H1 (cell line): ENCODE measurements around the gene ZNF470. TPM values are rescaled to one million over a fixed set of nuclear protein-coding genes. Genes with fewer than 3 reads are reported as not detected.

ENCODE experiments used
- CTCF ChIA-PET: fragments of 300-600 bp; sonication (Branson Sonifier 250); formaldehyde crosslinking; loops from one replicate; lab custom pipeline; 2021; ENCODE audit not compliant: partially characterized antibody; lab: Charles Lee
- POLR2A ChIA-PET: fragments of 300-600 bp; sonication (Branson Sonifier 250); formaldehyde crosslinking; loops from one replicate; lab custom pipeline; 2021; ENCODE audit warnings: inconsistent platforms; ENCODE audit not compliant: partially characterized antibody; lab: Charles Lee
- DNase-seq, 2 experiments: peaks; one replicate each; pipeline versions ENCODE4 v3.0.0 to v3.0.0-alpha.2; 2010 to 2022; ENCODE audit warnings: low spot score in 2 of 2, low read depth in 1 of 2, mixed read lengths in 1 of 2
- FAIRE-seq: peaks from 2 replicates; lab custom pipeline; 2011; peaks lifted over from hg19 to GRCh38; lab: Jason Lieb, UNC
- H2AFZ ChIP-seq: 2 replicates; pipeline ENCODE4 v1.8.1; 2012; ENCODE audit warnings: low read length, inconsistent platforms
- H2AK5ac ChIP-seq: 2 replicates; pipeline ENCODE4 v1.6.1; 2013; ENCODE audit warnings: low read depth, low read length
- H2BK120ac ChIP-seq: replicated peaks from 2 replicates; pipeline ENCODE3; 2013; ENCODE audit warnings: low read depth, low read length, inconsistent platforms
- H2BK12ac ChIP-seq: 2 replicates; pipeline ENCODE4 v1.6.1; 2013; ENCODE audit warnings: low read depth, low read length
- H2BK15ac ChIP-seq: 2 replicates; pipeline ENCODE4 v1.6.1; 2013; ENCODE audit warnings: low read length
- H2BK20ac ChIP-seq: 2 replicates; pipeline ENCODE4 v1.6.1; 2013; ENCODE audit warnings: low read length
- H2BK5ac ChIP-seq: 2 replicates; pipeline ENCODE4 v1.6.1; 2013; ENCODE audit warnings: low read depth, low read length
- H3K14ac ChIP-seq: 2 replicates; pipeline ENCODE4 v1.6.1; 2013; ENCODE audit warnings: inconsistent platforms; ENCODE audit not compliant: insufficient read length
- H3K18ac ChIP-seq: 2 replicates; pipeline ENCODE4 v1.6.1; 2013; ENCODE audit warnings: low read length; ENCODE audit errors: extremely low read depth
- H3K23ac ChIP-seq: 2 replicates; pipeline ENCODE4 v1.6.1; 2013; ENCODE audit warnings: inconsistent platforms; ENCODE audit not compliant: insufficient read length
- H3K23me2 ChIP-seq: 2 replicates; pipeline ENCODE4 v1.6.1; 2013; ENCODE audit warnings: low read depth, low read length
- H3K27ac ChIP-seq: 2 replicates; pipeline ENCODE4 v1.6.1; 2011; ENCODE audit warnings: low read depth, low read length, inconsistent platforms
- H3K27me3 ChIP-seq, 4 experiments: replicated peaks in 1 of 4; 1 replicate in 1 of 4; 2 replicates in 3 of 4; pipeline versions ENCODE4 v1.6.1 to v1.8.1; 2011 to 2013; ENCODE audit warnings: low read length in 3 of 4, mild to moderate bottlenecking in 3 of 4, inconsistent platforms in 2 of 4, mixed read lengths in 2 of 4, moderate library complexity in 1 of 4; ENCODE audit not compliant: control insufficient read depth in 3 of 4, insufficient read depth in 3 of 4; ENCODE audit errors: extremely low read depth in 1 of 4
- H3K36me3 ChIP-seq, 4 experiments: 2 replicates each; pipeline versions ENCODE4 v1.6.1 to v1.8.1; 2011 to 2013; ENCODE audit warnings: mild to moderate bottlenecking in 4 of 4, low read length in 3 of 4, moderate library complexity in 2 of 4, control low read depth in 1 of 4, inconsistent platforms in 1 of 4; ENCODE audit not compliant: insufficient read depth in 4 of 4, control insufficient read depth in 2 of 4
- H3K4ac ChIP-seq: replicated peaks from 2 replicates; pipeline ENCODE3; 2013; ENCODE audit warnings: low read length, low read depth, mixed read lengths, inconsistent platforms; ENCODE audit not compliant: insufficient read length
- H3K4me1 ChIP-seq, 4 experiments: replicated peaks in 1 of 4; 1 replicate in 1 of 4; 2 replicates in 3 of 4; pipeline versions ENCODE4 v1.6.1 to v1.8.1; 2011 to 2013; ENCODE audit warnings: low read length in 3 of 4, inconsistent platforms in 2 of 4, mixed read lengths in 1 of 4; ENCODE audit not compliant: insufficient read depth in 4 of 4, control insufficient read depth in 3 of 4
- H3K4me2 ChIP-seq, 2 experiments: 2 replicates each; pipeline versions ENCODE4 v1.6.1 to v1.8.1; 2011 to 2013; ENCODE audit warnings: low read depth in 2 of 2, low read length in 2 of 2, control low read depth in 1 of 2, inconsistent platforms in 1 of 2, mild to moderate bottlenecking in 1 of 2; ENCODE audit not compliant: insufficient read depth in 1 of 2
- H3K4me3 ChIP-seq, 4 experiments: fragments of 200-600, 300-600 bp in 1 of 4; sonication (generic), shearing (Covaris generic), sonication (Bioruptor Twin) in 1 of 4; 2 replicates each; pipeline versions ENCODE4 v1.5.1 to v1.8.1; 2011 to 2016; ENCODE audit warnings: low read length in 4 of 4, low read depth in 3 of 4, control low read depth in 2 of 4, inconsistent platforms in 2 of 4, mild to moderate bottlenecking in 2 of 4, mixed read lengths in 1 of 4, moderate library complexity in 1 of 4; ENCODE audit not compliant: insufficient read depth in 2 of 4; ENCODE audit errors: extremely low read depth in 1 of 4
- H3K56ac ChIP-seq: replicated peaks from 2 replicates; pipeline ENCODE3; 2013; ENCODE audit warnings: low read depth, mild to moderate bottlenecking, mixed read lengths, low read length, inconsistent platforms; ENCODE audit not compliant: insufficient read length
- H3K79me1 ChIP-seq: 2 replicates; pipeline ENCODE4 v1.6.1; 2013; ENCODE audit warnings: low read depth, low read length, control low read depth
- H3K79me2 ChIP-seq, 2 experiments: 2 replicates each; pipeline versions ENCODE4 v1.6.1 to v1.8.1; 2012 to 2013; ENCODE audit warnings: low read length in 2 of 2, mild to moderate bottlenecking in 2 of 2, inconsistent platforms in 1 of 2; ENCODE audit not compliant: insufficient read depth in 2 of 2, control insufficient read depth in 1 of 2
- H3K9ac ChIP-seq, 4 experiments: replicated peaks in 1 of 4; 1 replicate in 1 of 4; 2 replicates in 3 of 4; pipeline versions ENCODE4 v1.6.1 to v1.8.1; 2011 to 2013; ENCODE audit warnings: low read depth in 3 of 4, low read length in 3 of 4, control low read depth in 2 of 4, mild to moderate bottlenecking in 2 of 4, moderate library complexity in 2 of 4, inconsistent platforms in 1 of 4; ENCODE audit errors: extremely low read depth in 1 of 4
- H3K9me3 ChIP-seq, 2 experiments: 2 replicates each; pipeline versions ENCODE4 v1.6.1 to v1.8.1; 2012 to 2013; ENCODE audit warnings: mild to moderate bottlenecking in 2 of 2, moderate library complexity in 2 of 2, control low read depth in 1 of 2, inconsistent platforms in 1 of 2, low read depth in 1 of 2, low read length in 1 of 2, mixed read lengths in 1 of 2; ENCODE audit not compliant: insufficient read depth in 2 of 2
- H4K20me1 ChIP-seq, 2 experiments: replicated peaks in 1 of 2; 2 replicates each; pipeline versions ENCODE3 to v1.8.1; 2011 to 2013; ENCODE audit warnings: inconsistent platforms in 2 of 2, low read length in 2 of 2, mild to moderate bottlenecking in 1 of 2; ENCODE audit not compliant: insufficient read depth in 2 of 2, control insufficient read depth in 1 of 2
- H4K5ac ChIP-seq: 2 replicates; pipeline ENCODE4 v1.6.1; 2013; ENCODE audit warnings: low read length, low read depth, mixed read lengths, inconsistent platforms; ENCODE audit not compliant: insufficient read length
- H4K8ac ChIP-seq: 2 replicates; pipeline ENCODE4 v1.8.0; 2013; ENCODE audit warnings: mild to moderate bottlenecking, moderate library complexity, low read length, inconsistent platforms; ENCODE audit not compliant: insufficient read depth; ENCODE audit errors: extremely low read depth
- H4K91ac ChIP-seq: replicated peaks from 2 replicates; pipeline ENCODE3; 2013; ENCODE audit warnings: low read length, mixed read lengths, inconsistent platforms; ENCODE audit not compliant: insufficient read length
- ATF2 ChIP-seq: IDR thresholded peaks from 2 replicates; pipeline ENCODE4 v1.6.1; 2012; ENCODE audit warnings: low read length, inconsistent platforms
- ATF3 ChIP-seq: IDR thresholded peaks from 2 replicates; pipeline ENCODE4 v1.6.1; 2011; ENCODE audit warnings: low read depth, mild to moderate bottlenecking, low read length; ENCODE audit not compliant: insufficient read depth
- EP300 ChIP-seq, 2 experiments: IDR thresholded peaks; 1 replicate in 1 of 2; 2 replicates in 1 of 2; pipeline ENCODE4 v1.6.1; 2011 to 2012; ENCODE audit warnings: low read depth in 2 of 2, low read length in 2 of 2, mild to moderate bottlenecking in 2 of 2, borderline replicate concordance in 1 of 2, inconsistent platforms in 1 of 2, moderate library complexity in 1 of 2
- RXRA ChIP-seq: IDR thresholded peaks from 2 replicates; pipeline ENCODE4 v1.6.1; 2011; ENCODE audit warnings: low read depth, mild to moderate bottlenecking, low read length, moderate library complexity; ENCODE audit not compliant: insufficient read depth
- SIN3A ChIP-seq, 2 experiments: IDR thresholded peaks in 1 of 2; conservative IDR thresholded peaks in 1 of 2; 2 replicates each; pipeline ENCODE4 v1.6.1; 2011 to 2012; ENCODE audit warnings: low read length in 2 of 2, improper control_type of control experiment in 1 of 2, low read depth in 1 of 2, mild to moderate bottlenecking in 1 of 2
- SRF ChIP-seq: IDR thresholded peaks from 2 replicates; pipeline ENCODE4 v1.6.1; 2011; ENCODE audit warnings: mild to moderate bottlenecking, low read depth, low read length, moderate library complexity
- WGBS, 2 experiments: shearing (Covaris generic) in 1 of 2; methylation state at CpG; one replicate each; pipeline versions ENCODE4 v1.1.6 to v1.1.7; 2013 to 2015; ENCODE audit warnings: low lambda C conversion rate in 2 of 2, mixed read lengths in 2 of 2, inconsistent platforms in 1 of 2, low coverage in 1 of 2, missing lambda C conversion rate in 1 of 2; ENCODE audit not compliant: insufficient replicate concordance in 2 of 2, insufficient coverage in 1 of 2, insufficient read length in 1 of 2; ENCODE audit errors: extremely low coverage in 1 of 2, missing lambda C conversion rate in 1 of 2; 5-methylcytosine and 5-hydroxymethylcytosine counted together
- polyA plus RNA-seq, 7 experiments: library from polyadenylated mRNA; depleted of rRNA in 3 of 7; stranded (reverse) in 5 of 7; unstranded in 2 of 7; fragments of >200 nt in 5 of 7; fragments of 200-250 nt in 2 of 7; gene quantifications; 1 replicate in 5 of 7; 2 replicates in 1 of 7; 4 replicates in 1 of 7; pipeline versions ENCODE4 v1.2.1 to v1.2.3, GENCODE V29; 2011 to 2013; ENCODE audit warnings: missing spikeins in 2 of 7, mixed read lengths in 2 of 7
- total RNA-seq: library from RNA; stranded (reverse); fragmentation: NEBNext Ultra II Directional; extraction: Animal tissue kit (Norgen Biotek cat#: 25700); gene quantifications from 2 replicates; pipeline ENCODE4 v1.2.1, GENCODE V29; 2021

The ZNF470 gene
- total and polyA plus RNA-seq, 2 of the 8 experiments (the other 6 are each of a cell fraction or from before 2014, with no cell fraction given): 2.0 to 8.8 TPM

GRCh38 chr19:56573914-56574313, 6.6 kb downstream of the ZNF470 start:
- ChIA-PET POLR2A (no interaction called here), CTCF (no interaction called here)
- Histone ChIP-seq H4K20me1 (no peaks in the 10 kb centered on the region), H3K23me2 (no peaks in the 10 kb centered on the region), H3K4me2 (no peak overlapping the region), H3K79me1 (no peaks in the 10 kb centered on the region), H2AK5ac (no peak overlapping the region), H3K9me3 (peaks cover 83 to 87% of the 10 kb centered on the region in 2 experiments), H2BK12ac (no peak overlapping the region), H3K4ac (no peak overlapping the region), H2BK15ac (no peak overlapping the region), H2BK120ac (no peak overlapping the region), H2AFZ (no peak overlapping the region), H2BK5ac (no peak overlapping the region), H2BK20ac (no peak overlapping the region), H3K79me2 (no peaks in the 10 kb centered on the region), H3K27ac (no peak overlapping the region), H3K14ac (no peak overlapping the region), H3K18ac (no peak overlapping the region), H3K56ac (no peak overlapping the region), H3K23ac (no peak overlapping the region), H4K91ac (no peak overlapping the region), H3K27me3 (no peaks in the 10 kb centered on the region), H3K4me3 (no peak overlapping the region), H4K5ac (no peak overlapping the region), H4K8ac (no peak overlapping the region), H3K36me3 (peaks cover 4 to 94% (median 49%) of the 10 kb centered on the region in 4 experiments; a peak in 7 of 8 replicates), H3K4me1 (no peaks in the 10 kb centered on the region), H3K9ac (no peak overlapping the region)
- WGBS, 2 experiments: 91% methylated on average over 3 of the region's 3 CpGs; no CpG with 5 or more reads in 1 of the 2 experiments
- TF ChIP-seq ATF2: no peak
- no peak for TF ChIP-seq EP300 (IDR thresholded peaks at IDR 0.05; ENCODE audit: borderline replicate concordance in 1 of 2, low read depth in 2 of 2, low read length in 2 of 2)
- no peak for TF ChIP-seq RXRA
- no peak for TF ChIP-seq SRF
- TF ChIP-seq SIN3A (conservative IDR thresholded peaks at IDR 0.05 in 1 of 2, IDR thresholded peaks at IDR 0.05 in 1 of 2; ENCODE audit: low read depth in 1 of 2, low read length in 2 of 2): no peak
- no peak for TF ChIP-seq ATF3
- DNase-seq (no peak), FAIRE-seq (no peak)
